ENCODE measurements around the gene C2CD4D.
"Not testable (repeated sequence)": the region's sequence is repeated elsewhere in the genome, so short reads cannot be mapped to it uniquely, and the experiment has no call there.

GRCh38 chr1:151855516-151855915 is 15.9 kb upstream of the C2CD4D start:
- not testable (repeated sequence) for TF ChIP-seq CTCF (IDR thresholded peaks at IDR 0.05); POLR2A (IDR thresholded peaks at IDR 0.05); POLR2AphosphoS5 (IDR thresholded peaks at IDR 0.05; ENCODE audit: insufficient read depth in 1 of 2, low read depth in 1 of 2)
